GM18502 (cell line): ENCODE data around the gene STARD13.

Source experiments
- ATAC-seq: cut with Tn5 transposase; IDR thresholded peaks from one replicate; pipeline ENCODE4 v1.9.1; 2021; ENCODE audit warnings: mild to moderate bottlenecking; ENCODE audit not compliant: unreplicated experiment, poor library complexity

Gene STARD13

GRCh38 chr13:33076001-33076992 is 209.3 kb downstream of the STARD13 start:
- no peak for ATAC-seq

GRCh38 chr13:33073338-33073737 is 212.2 kb downstream of the STARD13 start:
- no peak for ATAC-seq

- no peak for ATAC-seq
These were observed 212.8 kb downstream of the STARD13 start for GRCh38 chr13:33072759-33073158.

- no peak for ATAC-seq
These were observed 213.3 kb downstream of the STARD13 start for GRCh38 chr13:33072282-33072681.

GRCh38 chr13:33070713-33071112 is 214.8 kb downstream of the STARD13 start:
- no peak for ATAC-seq

GRCh38 chr13:33069365-33069764 is 216.2 kb downstream of the STARD13 start:
- ATAC-seq = no peak

- no peak for ATAC-seq
These were observed 219.2 kb downstream of the STARD13 start for GRCh38 chr13:33066329-33066728.

- ATAC-seq = no peak
These were observed 224.7 kb downstream of the STARD13 start for GRCh38 chr13:33060815-33061214.

GRCh38 chr13:33058776-33059327 is 226.7 kb downstream of the STARD13 start:
- no peak for ATAC-seq

- peak; percentile 73 for ATAC-seq
These were observed 228.4 kb downstream of the STARD13 start for GRCh38 chr13:33057019-33057780.

- ATAC-seq = no peak
These were observed 232.0 kb downstream of the STARD13 start for GRCh38 chr13:33053397-33054066.
